ENCODE results near the gene CCNYL1. TPM values are rescaled to one million over a fixed set of nuclear protein-coding genes. Genes with fewer than 3 reads are reported as not detected.
"Not testable (repeated sequence)": the region's sequence is repeated elsewhere in the genome, so short reads cannot be mapped to it uniquely, and the experiment has no call there.

The CCNYL1 gene
- total RNA-seq, 2 donors from 2014 or later = 19.9 to 33.1 TPM

DNA sequence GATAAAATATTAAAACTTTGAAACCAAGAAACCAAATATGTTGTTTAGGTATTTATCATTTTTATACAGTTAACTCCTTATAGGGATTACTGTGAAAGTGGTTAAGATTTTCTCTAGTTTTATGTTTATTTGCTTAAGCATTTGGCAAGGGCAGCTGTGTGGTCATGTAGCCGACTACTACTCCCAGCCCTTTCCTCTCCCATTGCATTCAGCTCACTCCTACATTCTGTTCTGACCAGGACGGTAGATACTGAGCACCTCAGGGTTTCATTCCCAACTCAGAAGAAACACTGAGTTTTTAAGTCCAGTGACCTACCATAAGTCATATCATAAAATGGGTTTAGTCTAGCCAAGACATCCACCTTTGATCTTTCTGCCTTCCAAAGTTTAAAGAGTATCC is 38.4 kb downstream of the CCNYL1 start:
- no peak overlapping the region for H3K27ac ChIP-seq
- no peaks in the 10 kb centered on the region for H3K9me3 ChIP-seq
- TF ChIP-seq, protein P1, sequence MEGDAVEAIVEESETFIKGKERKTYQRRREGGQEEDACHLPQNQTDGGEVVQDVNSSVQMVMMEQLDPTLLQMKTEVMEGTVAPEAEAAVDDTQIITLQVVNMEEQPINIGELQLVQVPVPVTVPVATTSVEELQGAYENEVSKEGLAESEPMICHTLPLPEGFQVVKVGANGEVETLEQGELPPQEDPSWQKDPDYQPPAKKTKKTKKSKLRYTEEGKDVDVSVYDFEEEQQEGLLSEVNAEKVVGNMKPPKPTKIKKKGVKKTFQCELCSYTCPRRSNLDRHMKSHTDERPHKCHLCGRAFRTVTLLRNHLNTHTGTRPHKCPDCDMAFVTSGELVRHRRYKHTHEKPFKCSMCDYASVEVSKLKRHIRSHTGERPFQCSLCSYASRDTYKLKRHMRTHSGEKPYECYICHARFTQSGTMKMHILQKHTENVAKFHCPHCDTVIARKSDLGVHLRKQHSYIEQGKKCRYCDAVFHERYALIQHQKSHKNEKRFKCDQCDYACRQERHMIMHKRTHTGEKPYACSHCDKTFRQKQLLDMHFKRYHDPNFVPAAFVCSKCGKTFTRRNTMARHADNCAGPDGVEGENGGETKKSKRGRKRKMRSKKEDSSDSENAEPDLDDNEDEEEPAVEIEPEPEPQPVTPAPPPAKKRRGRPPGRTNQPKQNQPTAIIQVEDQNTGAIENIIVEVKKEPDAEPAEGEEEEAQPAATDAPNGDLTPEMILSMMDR (IDR thresholded peaks at IDR 0.05) = no peak
- no peaks in the 10 kb centered on the region for H3K36me3 ChIP-seq
- no peak overlapping the region for H3K4me3 ChIP-seq
- no peaks in the 10 kb centered on the region for H3K4me1 ChIP-seq
- H3K27me3 ChIP-seq = no peaks in the 10 kb centered on the region
- no peak overlapping the region for H3K9ac ChIP-seq (ENCODE audit: low read depth in 2 of 2, low read length in 2 of 2)
- no peak for DNase-seq
- intact Hi-C loops (cut with DNase I) = loop anchor here (5.0 kb wide), 2 partner anchors 222 to 292 kb away; no protein-coding TSS in a partner anchor

DNA sequence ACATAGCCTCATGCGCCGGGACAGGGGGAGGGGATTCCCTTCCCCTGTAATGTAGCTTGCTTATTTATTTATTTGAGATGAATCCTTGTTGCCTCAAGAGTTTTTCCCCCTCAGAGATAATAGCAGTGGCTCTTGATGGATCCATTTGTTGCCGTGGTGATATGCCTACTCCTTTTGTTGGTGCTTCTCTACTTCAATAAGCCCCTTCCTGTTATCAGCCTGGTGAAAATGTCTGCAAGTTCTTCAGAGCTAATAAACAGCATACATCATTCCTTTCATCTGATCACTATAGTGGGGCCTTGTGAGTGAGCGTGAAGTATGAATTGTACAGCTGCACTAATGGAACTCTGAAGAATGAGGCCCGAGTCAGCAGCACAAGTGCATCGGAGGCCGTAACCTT is 38.9 kb downstream of the CCNYL1 start:
- Histone ChIP-seq H3K4me3 (no peak overlapping the region), H3K27ac (no peak overlapping the region), H3K9me3 (no peaks in the 10 kb centered on the region), H3K36me3 (no peaks in the 10 kb centered on the region), H3K9ac (ENCODE audit: low read depth in 2 of 2, low read length in 2 of 2) (no peak overlapping the region), H3K4me1 (no peaks in the 10 kb centered on the region), H3K27me3 (no peaks in the 10 kb centered on the region)
- no peak for DNase-seq
- intact Hi-C loops (cut with DNase I) = no loop called here
- TF ChIP-seq, protein P1 (IDR thresholded peaks at IDR 0.05) = no peak

DNA sequence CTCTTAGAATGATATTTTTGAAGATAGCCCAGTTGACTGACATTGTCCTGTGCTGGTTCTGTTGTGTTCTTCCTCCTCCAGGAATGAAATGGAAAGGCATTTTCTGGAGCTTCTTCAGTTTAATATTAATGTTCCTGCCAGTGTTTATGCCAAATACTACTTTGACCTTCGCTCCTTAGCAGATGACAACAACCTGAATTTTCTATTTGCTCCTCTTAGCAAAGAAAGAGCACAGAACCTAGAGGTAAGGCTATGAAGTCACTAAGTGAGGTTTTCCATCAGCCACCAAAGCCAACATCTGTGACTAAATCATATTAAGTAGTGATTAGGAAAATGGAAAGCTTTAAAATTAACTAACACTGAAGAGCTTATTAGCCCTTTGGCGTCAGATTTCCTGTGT is 39.4 kb downstream of the CCNYL1 start:
- H3K4me3 ChIP-seq = no peak overlapping the region
- no peaks in the 10 kb centered on the region for H3K27me3 ChIP-seq
- H3K27ac ChIP-seq = no peak overlapping the region
- H3K9ac ChIP-seq (ENCODE audit: low read depth in 2 of 2, low read length in 2 of 2) = no peak overlapping the region
- no peak for DNase-seq
- H3K4me1 ChIP-seq = no peaks in the 10 kb centered on the region
- no peaks in the 10 kb centered on the region for H3K9me3 ChIP-seq
- H3K36me3 ChIP-seq = no peaks in the 10 kb centered on the region
- intact Hi-C loops (cut with DNase I) = no loop called here
- TF ChIP-seq, protein P1 (IDR thresholded peaks at IDR 0.05) = no peak

DNA sequence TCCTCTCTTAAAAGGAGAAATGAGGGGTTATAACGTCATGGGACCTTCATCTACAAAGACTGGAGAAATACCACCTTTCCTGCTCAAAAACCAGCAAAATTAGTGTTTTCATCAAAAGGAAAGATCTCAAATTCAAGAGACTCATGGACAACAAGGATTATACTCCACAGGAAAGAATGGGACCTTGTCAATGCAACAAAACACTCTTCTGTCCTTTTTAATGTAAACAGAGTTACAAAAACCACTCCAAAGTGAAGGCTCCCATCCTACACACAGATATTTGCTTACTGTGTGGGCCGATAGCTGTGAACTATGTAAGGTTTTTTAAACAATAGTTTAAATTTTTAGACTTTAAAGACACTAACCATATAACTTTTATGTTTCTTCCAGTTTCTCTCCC is 42.2 kb downstream of the CCNYL1 start:
- not testable (repeated sequence) for H3K27ac ChIP-seq

DNA sequence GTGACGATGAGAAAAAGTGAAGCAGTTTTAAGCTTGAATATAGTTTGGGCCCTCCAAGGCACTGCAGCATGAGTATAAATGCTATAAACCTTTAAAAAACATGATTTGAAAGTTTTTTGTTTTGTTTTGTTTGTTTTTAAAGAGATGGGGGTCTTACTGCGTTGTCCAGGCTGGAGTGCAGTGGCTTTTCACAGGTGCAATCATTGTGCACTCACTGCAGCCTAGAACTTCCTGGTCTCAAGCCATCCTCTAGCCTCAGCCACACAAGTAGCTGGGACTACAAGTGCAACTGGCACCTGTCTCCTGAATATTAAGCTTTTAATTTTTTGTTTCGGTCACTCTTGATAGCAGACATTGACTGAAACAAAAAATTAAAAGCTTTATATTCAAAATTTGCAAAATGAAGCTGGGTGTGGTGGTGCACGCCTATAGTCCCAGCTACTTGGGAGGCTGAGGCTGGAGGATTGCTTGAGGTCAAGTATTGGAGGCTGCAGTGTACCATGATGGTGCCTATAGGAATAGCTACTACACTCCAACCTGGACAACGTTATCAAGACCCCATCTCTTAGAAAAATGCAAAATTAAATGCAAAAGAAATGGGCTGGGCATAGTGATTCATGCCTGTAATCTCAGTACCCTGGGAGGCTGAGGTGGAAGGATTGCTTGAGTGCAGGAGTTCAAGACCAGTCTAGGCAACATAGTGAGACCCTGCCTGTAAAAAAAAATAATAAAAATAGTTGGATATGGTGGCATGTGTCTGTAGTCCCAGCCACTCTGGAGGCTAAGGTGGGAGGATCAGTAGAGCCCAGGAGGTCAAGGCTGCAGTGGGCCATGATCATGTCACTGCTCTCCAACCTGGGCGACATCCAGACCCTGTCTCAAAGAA is 43.3 kb downstream of the CCNYL1 start:
- TF ChIP-seq, protein P1 (IDR thresholded peaks at IDR 0.05) = no peak
- DNase-seq = no peak
- no peaks in the 10 kb centered on the region for H3K4me1 ChIP-seq
- H3K27me3 ChIP-seq = no peaks in the 10 kb centered on the region
- H3K9me3 ChIP-seq = no peaks in the 10 kb centered on the region
- no peak overlapping the region for H3K27ac ChIP-seq
- no peak overlapping the region for H3K9ac ChIP-seq (ENCODE audit: low read depth in 2 of 2, low read length in 2 of 2)
- intact Hi-C loops (cut with DNase I) = no loop called here
- no peak overlapping the region for H3K4me3 ChIP-seq
- H3K36me3 ChIP-seq = no peaks in the 10 kb centered on the region

More for the DNA sequence above, 42.2 kb downstream of the CCNYL1 start:
- H3K9me3 ChIP-seq; H3K4me1 ChIP-seq; DNase-seq; H3K4me3 ChIP-seq; H3K9ac ChIP-seq (ENCODE audit: low read depth in 2 of 2, low read length in 2 of 2); H3K36me3 ChIP-seq; H3K27me3 ChIP-seq; intact Hi-C loops (cut with DNase I): not testable (repeated sequence)

DNA sequence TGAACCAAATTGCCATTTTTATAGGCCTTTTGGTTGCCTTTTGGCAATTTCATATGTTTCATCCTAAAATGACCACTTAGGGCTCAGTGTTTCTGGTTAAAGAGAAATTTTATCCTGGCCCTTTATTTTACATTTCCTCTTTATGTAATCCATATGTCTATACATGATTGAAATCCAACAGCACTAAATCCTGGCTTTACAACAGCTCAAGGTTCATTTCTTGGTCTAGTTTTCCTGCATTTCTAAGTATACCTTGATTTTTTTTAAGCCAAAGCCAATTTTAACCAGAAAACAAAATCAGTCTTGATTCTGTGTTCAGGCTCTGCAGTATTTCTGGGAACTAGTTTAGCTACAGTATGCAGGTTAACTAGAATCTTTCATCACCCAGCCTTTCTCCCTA is 46.6 kb downstream of the CCNYL1 start:
- Histone ChIP-seq H3K27me3 (no peaks in the 10 kb centered on the region), H3K4me1 (no peaks in the 10 kb centered on the region), H3K27ac (no peak overlapping the region), H3K4me3 (no peak overlapping the region), H3K36me3 (no peaks in the 10 kb centered on the region), H3K9me3 (no peaks in the 10 kb centered on the region), H3K9ac (ENCODE audit: low read depth in 2 of 2, low read length in 2 of 2) (no peak overlapping the region)
- DNase-seq = no peak
- TF ChIP-seq, protein P1 (IDR thresholded peaks at IDR 0.05) = no peak
- intact Hi-C loops (cut with DNase I) = no loop called here
